ENCODE data around the gene GLI3.

The GLI3 gene

GRCh38 chr7:42168512-42168911 lies 68.5 kb downstream of the GLI3 start:
- no peak for DNase-seq

GRCh38 chr7:42167631-42168236 lies 69.3 kb downstream of the GLI3 start:
- no peak for DNase-seq

GRCh38 chr7:42167206-42167605 lies 69.8 kb downstream of the GLI3 start:
- DNase-seq: no peak

GRCh38 chr7:42164881-42165428 lies 72.1 kb downstream of the GLI3 start:
- no peak for DNase-seq

GRCh38 chr7:42162560-42163325 lies 74.3 kb downstream of the GLI3 start:
- no peak for DNase-seq

GRCh38 chr7:42161719-42162118 lies 75.3 kb downstream of the GLI3 start:
- DNase-seq: no peak

GRCh38 chr7:42161110-42161509 lies 75.9 kb downstream of the GLI3 start:
- DNase-seq: no peak

- no peak for DNase-seq
Observed at GRCh38 chr7:42159130-42159529, 77.9 kb downstream of the GLI3 start.

GRCh38 chr7:42156967-42157721 lies 79.9 kb downstream of the GLI3 start:
- no peak for DNase-seq

GRCh38 chr7:42156291-42156865 lies 80.6 kb downstream of the GLI3 start:
- no peak for DNase-seq

- DNase-seq: no peak
Observed at GRCh38 chr7:42155584-42156290, 81.3 kb downstream of the GLI3 start.

GRCh38 chr7:42154173-42154572 lies 82.8 kb downstream of the GLI3 start:
- DNase-seq: no peak

- no peak for DNase-seq
Observed at GRCh38 chr7:42152329-42153205, 84.4 kb downstream of the GLI3 start.

- DNase-seq: no peak
Observed at GRCh38 chr7:42151309-42151708, 85.7 kb downstream of the GLI3 start.

- DNase-seq: no peak
Observed at GRCh38 chr7:42145539-42145938, 91.5 kb downstream of the GLI3 start.

- DNase-seq: no peak
Observed at GRCh38 chr7:42144604-42145003, 92.4 kb downstream of the GLI3 start.

GRCh38 chr7:42143711-42144600 lies 93.1 kb downstream of the GLI3 start:
- DNase-seq: no peak

- DNase-seq: no peak
Observed at GRCh38 chr7:42142089-42142488, 94.9 kb downstream of the GLI3 start.

GRCh38 chr7:42139751-42140150 lies 97.3 kb downstream of the GLI3 start:
- no peak for DNase-seq

GRCh38 chr7:42138691-42139090 lies 98.3 kb downstream of the GLI3 start:
- DNase-seq: no peak

GRCh38 chr7:42137941-42138340 lies 99.1 kb downstream of the GLI3 start:
- DNase-seq: no peak
